SK-N-SH (cell line): ENCODE data around the gene OTOP2.

Experiments
- CHD2 ChIP-seq: fragments of 150-350 bp; IDR thresholded peaks from 2 replicates; pipeline ENCODE4 v1.6.1; 2018; ENCODE audit warnings: low read length; ENCODE audit not compliant: partially characterized antibody
- CTCF ChIP-seq: fragments of 200-600 bp; sonication (generic); IDR thresholded peaks from 2 replicates; pipeline ENCODE4 v1.6.1; 2017; ENCODE audit warnings: antibody characterized with exemption, mild to moderate bottlenecking, moderate library complexity
- FOXM1 ChIP-seq: IDR thresholded peaks from 2 replicates; pipeline ENCODE4 v1.4.0; 2012; ENCODE audit warnings: low read depth, mild to moderate bottlenecking
- GATA2 ChIP-seq: sonication (generic); formaldehyde crosslinking; IDR thresholded peaks from 2 replicates; pipeline ENCODE4 v1.5.0; 2020; ENCODE audit warnings: mild to moderate bottlenecking, missing genetic modification reagents
- JUND ChIP-seq: IDR thresholded peaks from 2 replicates; pipeline ENCODE4 v1.4.0; 2012
- POLR2AphosphoS5 ChIP-seq: IDR thresholded peaks from 2 replicates; pipeline ENCODE4 v1.6.1; 2012; ENCODE audit warnings: low read depth, low read length
- RCOR1 ChIP-seq: fragments of 150-350 bp; IDR thresholded peaks from 2 replicates; pipeline ENCODE4 v1.6.1; 2017; ENCODE audit warnings: antibody characterized with exemption, low read length
- SMC3 ChIP-seq: IDR thresholded peaks from 2 replicates; pipeline ENCODE4 v1.6.1; 2012; ENCODE audit warnings: low read depth, low read length, improper control_type of control experiment
- USF2 ChIP-seq: fragments of 150-350 bp; IDR thresholded peaks from 2 replicates; pipeline ENCODE4 v1.6.1; 2017; ENCODE audit warnings: antibody characterized with exemption, low read length, low read depth, borderline replicate concordance
- YY1 ChIP-seq: IDR thresholded peaks from 2 replicates; pipeline ENCODE4 v1.4.0; 2012; ENCODE audit warnings: low read depth, mild to moderate bottlenecking
- TF ChIP-seq, protein P1 (sequence below): IDR thresholded peaks from 2 replicates; pipeline ENCODE4 v1.4.0; 2012; ENCODE audit warnings: low read depth, borderline replicate concordance
- TF ChIP-seq, protein P2 (sequence below): IDR thresholded peaks from 2 replicates; pipeline ENCODE4 v1.4.0; 2012; ENCODE audit warnings: low read depth

DNA sequence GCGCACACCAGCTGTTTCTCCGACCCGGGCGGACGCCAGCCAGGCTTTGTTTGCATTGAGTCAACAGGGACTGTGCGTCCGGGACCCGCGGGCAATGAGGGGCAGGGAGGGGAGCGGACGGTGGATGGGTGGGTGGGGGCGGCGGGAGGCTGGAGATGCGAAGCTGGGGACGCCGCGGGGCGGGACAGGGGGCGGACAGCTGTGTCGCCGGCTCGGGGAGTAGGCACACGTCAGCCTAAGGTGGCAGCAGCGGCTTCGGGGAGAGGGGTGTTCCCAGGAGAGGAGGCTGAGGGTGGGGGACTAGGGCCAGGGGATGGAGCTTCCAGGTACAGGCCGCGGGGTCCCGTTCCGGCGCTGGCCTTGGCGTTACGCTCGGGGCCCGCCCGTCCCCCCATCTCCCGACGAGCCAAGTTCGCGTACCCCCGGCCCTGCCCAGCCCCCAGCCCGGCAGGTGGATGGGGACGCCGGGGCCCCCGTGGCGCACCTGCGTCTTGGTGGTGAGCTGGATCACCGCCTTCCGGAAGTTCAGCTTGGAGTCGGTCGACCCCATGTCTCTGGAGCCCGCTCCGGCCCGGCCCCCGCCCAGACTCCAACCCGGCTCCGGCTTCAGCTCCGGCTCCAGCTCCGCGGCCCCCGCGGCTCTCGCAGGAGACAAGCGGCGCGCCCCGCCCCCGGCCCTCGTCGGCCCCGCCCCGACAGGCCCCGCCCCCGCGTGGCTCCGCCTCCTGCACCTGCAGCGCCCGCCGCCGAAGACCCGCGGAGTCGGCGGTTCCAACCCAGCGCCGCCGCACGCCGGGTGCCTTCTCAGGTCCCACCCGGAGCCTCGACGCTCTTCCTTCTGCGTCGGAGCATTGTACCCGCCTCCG is 48.3 kb downstream of the OTOP2 start, which contains the start of gene HID1:
- TF ChIP-seq GATA2 (CRISPR knock-in tag) (no peak), CTCF (no peak), POLR2AphosphoS5 (no peak), CHD2 (no peak), RCOR1 (no peak), YY1 (no peak), USF2 (no peak), JUND (no peak), FOXM1 (no peak), SMC3 (no peak)
- TF ChIP-seq, protein P1, sequence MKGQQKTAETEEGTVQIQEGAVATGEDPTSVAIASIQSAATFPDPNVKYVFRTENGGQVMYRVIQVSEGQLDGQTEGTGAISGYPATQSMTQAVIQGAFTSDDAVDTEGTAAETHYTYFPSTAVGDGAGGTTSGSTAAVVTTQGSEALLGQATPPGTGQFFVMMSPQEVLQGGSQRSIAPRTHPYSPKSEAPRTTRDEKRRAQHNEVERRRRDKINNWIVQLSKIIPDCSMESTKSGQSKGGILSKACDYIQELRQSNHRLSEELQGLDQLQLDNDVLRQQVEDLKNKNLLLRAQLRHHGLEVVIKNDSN, result no peak
- TF ChIP-seq, protein P2, sequence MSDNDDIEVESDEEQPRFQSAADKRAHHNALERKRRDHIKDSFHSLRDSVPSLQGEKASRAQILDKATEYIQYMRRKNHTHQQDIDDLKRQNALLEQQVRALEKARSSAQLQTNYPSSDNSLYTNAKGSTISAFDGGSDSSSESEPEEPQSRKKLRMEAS, result no peak
